HG03103 (cell line): Measurements from ENCODE around the gene SNTB2.
"Not testable (repeated sequence)": the region's sequence is repeated elsewhere in the genome, so short reads cannot be mapped to it uniquely, and the experiment has no call there.

Experiments
- ATAC-seq: cut with Tn5 transposase; IDR thresholded peaks from one replicate; pipeline ENCODE4 v1.9.1; 2021; ENCODE audit warnings: low read depth; ENCODE audit not compliant: unreplicated experiment

SNTB2 gene

DNA sequence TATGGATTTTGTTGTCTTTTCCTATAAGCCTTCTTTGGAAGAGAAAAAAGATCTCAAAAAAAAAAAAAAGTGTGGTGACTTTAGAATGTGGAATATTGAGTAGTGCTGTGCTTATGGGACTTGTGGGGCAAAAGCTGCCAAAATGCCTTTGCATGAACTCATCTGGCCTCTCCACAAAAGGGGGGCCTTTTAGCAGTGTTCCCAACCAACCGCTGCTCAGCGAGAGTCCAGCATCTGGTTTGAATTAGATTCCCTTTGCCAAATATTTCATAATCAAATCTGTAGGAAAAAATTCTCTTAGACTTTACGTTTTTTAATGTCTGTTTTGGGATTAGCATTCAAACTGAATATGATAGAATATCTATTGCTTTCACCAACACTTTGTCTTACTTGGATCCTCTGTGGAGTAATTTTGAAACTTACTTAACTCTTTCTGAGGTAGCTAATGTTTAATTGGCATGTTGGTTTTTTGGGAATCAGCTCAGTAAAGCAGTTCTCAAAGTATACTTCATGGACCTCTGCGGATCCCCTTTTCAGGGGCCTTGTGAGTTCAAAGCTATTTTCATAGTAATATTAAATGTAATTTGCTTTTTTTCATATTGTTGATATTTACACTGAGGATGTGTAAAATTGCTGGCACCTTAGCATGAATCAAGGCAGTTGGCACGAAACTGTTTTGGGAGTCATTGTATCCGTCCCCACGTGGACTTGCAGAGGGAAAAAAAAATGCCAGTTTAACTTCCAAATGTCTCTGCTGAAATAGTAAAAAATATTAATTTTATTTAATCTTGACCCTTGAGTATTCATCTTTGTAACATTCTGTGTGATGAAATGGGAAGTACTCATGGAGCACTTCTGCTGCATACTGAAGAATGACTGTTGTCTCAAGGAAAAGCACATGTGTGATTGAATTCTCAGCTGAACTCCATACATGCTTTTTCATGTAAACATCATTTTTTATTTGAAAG, 89.5 kb downstream of the SNTB2 start:
- ATAC-seq, result no peak

DNA sequence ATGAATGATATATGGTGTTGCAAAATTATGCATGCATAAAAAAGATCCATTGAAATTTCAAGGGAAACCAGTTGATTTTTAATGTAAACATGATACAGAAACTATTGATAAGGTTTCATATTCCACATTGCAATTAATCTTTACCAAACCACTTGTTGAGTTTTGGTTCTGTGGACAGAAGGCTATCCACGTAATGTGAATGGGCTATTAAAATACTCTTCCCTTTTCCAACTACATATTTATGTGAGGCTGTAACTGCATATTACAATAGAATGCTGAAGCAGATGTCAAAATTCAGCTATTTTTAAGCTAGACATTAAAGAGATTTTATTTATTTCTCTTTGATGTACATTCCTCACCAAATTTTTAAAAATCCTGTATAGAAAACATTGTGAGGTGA, 90.4 kb downstream of the SNTB2 start:
- ATAC-seq, result no peak

DNA sequence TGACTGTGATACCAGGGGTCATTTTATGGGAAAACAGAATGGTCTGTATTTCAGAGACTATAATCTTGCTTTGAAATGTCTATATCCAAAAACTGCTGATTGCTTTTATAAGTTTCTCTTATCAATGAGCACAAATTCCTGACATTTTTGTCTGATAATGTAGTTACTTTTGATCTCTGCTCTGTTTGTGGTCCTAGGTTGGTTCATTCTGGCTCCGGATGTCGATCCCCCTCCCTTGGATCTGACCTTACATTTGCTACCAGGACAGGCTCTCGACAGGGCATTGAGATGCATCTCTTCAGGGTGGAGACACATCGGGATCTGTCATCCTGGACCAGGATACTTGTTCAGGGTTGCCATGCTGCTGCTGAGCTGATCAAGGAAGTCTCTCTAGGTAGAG, 96.9 kb downstream of the SNTB2 start:
- ATAC-seq, result no peak

DNA sequence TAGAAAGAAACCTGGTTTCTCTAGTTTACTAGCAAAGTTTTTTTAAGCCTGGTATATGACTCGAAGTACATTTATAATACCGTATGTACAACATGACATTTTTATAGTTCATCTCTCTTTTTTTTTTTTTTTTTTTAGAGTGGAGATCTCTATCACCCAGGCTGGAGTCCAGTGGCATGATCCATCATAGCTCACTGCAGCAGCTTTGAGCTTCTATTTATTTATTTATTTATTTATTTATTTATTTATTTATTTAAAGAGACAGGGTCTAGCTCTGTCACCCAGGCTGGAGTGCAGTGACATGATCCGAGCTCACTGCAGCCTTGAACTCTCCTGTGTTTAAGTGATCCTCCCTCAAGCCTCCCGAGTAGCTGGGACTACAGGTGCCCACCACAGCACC, 98.3 kb downstream of the SNTB2 start:
- no peak for ATAC-seq

DNA sequence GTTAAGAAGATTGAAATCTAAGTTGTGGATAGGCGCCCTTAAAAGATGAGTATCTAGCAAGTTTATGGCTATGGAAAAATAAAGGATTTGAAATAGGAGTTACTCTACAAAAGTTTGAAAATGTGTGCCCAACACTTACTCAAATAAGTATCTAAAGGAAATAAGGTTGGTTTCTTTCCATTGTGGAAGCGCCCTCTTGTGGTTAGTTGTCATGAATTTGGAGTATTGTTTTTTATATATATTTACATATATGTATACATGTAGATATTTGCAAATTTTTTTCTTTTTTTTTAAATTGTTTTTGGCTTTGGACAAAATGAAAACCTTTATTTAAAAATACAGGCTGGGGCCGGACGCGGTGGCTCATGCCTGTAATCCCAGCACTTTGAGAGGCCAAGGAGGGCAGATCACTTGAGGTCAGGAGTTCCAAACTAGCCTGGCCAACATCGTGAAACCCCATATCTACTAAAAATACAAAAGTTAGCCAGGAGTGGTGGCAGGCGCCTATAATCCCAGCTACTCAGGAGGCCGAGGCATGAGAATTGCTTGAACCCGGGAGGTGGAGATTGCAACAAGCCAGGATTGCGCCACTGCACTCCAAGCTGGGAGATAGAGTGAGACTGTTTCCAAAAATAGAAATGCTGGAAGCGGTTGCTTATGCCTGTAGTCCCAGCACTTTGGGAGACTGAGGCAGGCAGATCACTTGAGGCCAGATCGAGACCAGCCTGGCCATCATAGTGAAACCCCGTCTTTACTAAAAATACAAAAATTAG, 100.2 kb downstream of the SNTB2 start:
- no peak for ATAC-seq

DNA sequence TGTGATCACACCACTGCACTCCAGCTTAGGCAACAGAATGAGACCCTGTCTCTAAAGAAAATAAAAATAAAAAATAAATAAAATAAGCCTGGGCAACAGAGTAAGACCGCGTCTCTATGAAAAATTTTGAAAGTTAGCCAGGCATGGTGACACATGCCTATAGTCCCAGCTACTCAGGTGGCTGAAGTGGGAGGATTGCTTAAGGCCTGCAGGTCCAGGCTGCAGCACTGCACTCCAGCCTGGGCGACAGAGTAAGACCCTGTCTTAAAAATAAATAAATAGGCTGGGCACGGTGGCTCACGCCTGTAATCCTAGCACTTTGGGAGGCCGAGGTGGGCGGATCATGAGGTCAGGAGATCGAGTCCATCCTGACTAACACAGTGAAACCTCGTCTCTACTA, 104.7 kb downstream of the SNTB2 start:
- not testable (repeated sequence) for ATAC-seq

DNA sequence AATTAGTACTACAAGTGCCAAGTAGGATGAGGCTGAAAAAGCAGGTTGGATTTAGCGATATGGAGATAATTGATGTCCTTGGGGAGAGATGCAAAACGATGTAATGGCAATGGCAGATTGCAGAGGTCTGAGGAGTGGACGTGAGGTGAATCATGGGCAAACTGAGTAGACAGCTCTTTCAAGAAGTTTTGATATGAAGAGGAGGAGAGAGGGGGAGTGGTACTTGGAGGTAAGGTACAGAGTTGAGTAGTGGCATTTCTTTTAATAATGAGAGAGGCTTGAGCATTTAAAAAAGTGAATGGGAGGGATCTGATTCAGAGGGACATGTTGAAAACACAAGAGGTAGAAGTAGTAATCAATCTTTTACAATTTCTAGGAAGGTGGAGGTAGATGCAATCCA, 106.4 kb downstream of the SNTB2 start:
- no peak for ATAC-seq

DNA sequence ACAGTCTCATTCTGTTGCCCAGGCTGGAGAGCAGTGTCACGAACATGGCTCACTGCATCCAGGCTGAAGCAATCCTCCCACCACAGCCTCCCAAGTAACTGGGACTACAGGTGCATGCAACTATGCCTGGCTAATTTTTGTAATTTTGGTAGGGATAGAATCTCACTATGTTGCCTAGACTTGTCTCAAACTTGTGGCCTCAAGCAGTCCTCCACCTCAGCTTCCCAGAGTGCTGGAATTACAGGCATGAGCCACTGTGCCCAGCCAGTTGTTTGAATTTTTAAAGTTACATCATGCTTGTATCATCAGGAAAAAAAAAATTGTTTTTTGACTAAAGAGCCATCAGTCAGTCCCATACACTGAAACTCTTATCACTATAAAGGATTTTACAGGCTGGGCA, 107.1 kb downstream of the SNTB2 start:
- no peak for ATAC-seq

DNA sequence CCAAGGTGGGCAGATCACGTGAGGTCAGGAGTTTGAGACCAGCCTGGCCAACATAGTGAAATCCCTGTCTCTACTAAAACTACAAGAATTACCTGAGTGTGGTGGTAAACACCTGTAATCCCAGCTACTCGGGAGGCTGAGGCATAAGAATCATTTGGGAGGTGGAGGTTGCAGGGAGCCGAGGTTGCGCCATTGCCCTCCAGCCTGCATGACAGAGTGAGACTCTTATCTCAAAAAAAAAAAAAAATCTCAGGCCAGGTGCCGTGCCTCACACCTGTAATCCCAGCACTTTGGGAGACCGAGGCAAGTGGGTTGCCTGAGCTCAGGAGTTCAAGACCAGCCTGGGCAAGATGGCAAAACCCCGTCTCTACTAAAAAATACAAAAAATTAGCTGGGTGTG, 109.8 kb downstream of the SNTB2 start:
- ATAC-seq, result not testable (repeated sequence)

DNA sequence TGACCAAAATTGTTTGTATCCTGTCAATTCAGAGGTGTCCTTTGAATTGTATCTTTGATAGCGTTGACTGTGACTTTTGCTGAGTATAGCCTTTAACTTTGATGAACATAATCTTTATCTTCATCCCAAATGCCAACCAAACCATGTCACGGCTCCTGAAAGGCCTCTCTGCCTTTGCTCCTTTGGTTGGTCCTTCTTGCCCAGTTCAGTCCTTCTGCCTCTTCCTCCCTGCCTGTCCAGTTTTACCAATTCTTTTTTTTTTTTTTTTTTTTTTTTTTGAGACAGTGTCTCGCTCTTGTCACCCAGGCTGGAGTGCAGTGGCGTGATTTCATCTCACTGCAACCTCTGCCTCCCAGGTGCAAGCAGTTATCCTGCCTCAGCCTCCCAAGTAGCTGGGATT, 111.3 kb downstream of the SNTB2 start:
- ATAC-seq, result no peak

DNA sequence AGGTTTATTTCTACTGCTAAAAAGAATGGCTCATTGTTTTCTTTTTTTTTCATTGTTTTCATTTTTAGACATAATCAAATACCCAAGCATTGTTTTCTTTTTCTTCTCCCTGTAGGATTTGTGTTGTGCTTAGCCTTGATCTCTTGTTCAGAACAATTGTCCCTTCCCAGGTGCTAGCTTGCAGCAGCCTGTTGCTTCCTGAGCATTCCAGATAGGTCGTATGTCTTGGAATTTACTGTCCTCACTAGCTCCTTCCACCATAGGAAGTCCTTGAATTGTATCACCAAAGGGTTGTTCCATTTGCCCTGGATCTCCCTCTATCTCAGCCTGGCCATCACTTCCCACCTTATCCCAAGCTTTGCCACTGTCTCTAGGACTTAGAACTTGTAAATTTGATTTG, 114.2 kb downstream of the SNTB2 start:
- no peak for ATAC-seq

DNA sequence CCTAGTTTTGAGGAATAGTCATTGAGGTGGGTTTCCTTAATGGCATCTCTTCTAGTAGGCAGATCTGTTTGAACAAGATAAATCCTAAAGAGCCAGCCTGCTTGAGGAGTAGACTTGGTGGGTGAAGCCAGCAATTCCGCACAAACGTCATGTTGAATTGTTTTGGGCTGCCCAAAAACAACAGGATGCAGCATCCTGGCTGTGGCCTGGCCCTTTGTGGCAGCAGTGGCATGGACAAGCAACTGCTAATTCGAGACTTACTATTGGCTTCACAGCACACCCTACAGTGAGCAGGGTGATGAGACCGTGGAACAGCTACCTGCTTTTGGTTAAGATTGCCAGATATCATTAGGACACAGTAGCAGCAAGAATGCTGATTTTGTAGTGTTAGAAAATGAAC, 114.9 kb downstream of the SNTB2 start:
- ATAC-seq, result no peak

DNA sequence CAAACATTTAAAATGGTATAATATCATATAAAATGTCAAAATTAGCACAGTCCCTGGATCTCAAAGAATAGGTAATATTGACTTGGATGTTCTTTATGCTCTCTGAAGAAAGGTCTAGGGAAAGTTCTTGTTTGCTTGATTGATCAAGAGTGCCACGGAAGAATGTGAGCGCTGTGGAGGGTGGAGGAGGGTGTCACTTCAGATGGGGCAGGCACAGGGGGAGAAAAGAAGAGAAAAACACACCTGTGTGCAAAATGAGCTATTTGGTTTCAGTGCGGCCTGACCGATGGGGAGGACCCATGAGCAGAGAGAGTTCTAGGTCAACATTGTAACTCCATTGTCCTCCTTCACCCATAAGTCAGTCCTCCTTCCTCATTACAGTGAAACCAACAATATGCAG, 115.3 kb downstream of the SNTB2 start:
- no peak for ATAC-seq

DNA sequence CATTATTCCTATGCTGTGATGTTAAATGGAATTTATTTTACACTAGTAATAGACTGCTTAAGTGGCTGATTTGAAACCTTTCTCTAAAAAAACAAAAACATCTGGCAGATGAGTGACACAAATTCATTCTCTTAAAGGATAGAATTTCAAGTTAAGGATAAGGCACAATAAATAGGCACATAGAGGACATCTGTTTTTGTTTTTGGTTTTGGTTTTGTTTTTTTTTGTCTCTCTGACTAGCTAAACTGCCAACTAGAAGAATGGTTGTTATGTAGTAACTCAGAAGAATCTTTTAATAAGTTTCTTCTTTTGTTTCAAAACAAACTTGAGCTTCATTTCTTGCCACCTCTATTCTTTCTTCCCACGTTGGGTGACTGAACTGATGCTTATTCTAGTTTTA, 119.1 kb downstream of the SNTB2 start:
- no peak for ATAC-seq

DNA sequence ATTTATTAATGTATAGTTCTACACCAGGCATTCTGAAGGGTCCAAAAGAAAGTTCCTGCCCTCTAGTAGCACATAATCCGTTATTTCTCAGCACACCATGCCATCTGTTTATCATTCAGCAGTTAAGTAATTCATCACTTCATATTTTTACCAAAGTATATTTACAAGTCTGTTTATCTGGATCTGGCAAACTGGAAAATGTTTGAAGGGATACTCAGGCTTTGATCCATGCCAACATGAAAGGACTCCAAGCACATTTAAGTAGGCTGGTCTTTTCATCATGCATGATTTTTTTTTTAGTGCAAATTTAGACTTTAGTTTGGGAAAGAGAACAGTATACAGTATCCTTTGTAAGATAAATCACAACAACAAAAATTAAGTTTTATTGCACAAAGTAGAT, 120.1 kb downstream of the SNTB2 start:
- ATAC-seq, result no peak

DNA sequence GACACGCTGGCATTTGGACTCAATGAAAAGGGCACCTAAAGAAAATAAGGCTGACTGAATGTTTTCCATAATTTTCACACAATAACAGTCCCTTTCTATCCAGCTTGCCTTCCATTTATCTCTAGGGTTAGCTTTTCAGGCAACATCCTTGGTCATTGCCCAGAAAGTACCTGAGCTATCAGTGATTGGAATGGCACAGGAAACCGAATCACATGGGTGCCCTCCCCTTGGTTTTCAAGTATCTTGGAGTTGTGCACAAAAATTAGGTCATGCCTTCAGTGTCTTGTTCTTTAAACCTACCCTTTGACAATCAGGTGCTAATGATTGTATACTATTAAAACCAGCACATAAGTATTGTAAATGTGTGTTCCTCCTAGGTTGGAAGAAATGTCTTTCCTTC, 120.9 kb downstream of the SNTB2 start:
- no peak for ATAC-seq

DNA sequence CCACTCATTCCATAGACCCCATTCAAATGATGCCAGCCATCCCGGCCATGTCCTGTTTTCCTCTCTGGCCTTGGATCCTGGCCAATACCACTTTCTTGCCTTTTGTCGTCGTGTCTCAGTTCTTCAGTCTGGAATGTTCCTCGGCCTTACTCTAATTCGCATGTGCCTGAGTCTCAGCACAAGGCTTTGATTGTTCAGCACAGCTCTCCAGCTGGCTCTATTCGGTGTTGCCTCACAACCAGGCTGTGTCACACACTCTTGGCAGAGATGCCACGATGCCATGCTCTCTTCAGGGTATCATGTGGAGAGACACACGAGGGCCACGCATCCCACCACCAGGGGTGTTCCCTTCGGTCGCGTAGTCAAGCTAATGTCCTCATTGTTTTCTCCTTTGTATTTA, 122.4 kb downstream of the SNTB2 start:
- no peak for ATAC-seq

DNA sequence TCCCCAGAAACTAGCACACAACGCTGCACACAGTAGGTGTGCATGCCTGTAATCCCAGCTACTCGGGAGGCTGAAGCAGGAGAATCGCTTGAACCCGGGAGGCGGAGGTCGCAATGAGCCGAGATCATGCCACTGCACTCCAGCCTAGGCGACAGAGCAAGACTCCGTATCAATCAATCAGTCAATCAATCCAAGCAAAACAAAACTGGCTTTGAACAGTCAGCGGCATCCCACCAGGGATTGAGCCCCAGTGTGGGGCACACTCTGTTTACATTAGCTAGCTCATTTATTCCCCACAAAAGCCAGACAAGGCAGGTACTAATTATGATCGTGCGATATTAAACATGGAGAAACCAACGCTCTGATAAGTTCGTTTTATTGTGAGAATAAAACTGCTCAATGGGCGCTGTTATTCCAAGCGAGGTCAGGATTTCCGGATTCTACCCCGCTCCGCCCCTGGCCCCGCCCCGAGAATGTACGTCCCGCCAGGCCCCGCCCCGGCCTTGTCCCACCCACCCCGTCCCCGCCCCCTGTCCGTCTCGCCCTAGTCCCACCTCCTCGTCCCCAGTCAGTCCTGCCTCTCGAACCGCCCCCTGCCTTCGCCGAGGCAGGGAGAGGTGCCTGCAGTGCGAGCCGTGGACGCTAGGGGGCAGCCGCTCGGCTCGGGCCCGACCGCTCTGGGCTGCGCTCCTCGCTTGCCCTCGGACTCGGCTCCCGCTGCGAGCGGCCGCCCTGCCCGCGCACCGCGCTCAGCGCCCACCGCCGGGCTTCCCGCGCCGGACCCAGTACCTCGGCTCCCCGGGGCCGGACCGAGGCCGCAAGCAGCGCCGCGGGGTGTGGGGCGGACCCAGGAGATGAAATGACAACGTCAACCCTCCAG, 123.9 kb downstream of the SNTB2 start, which contains the start of gene VPS4A:
Gene VPS4A, plus strand, starts transcription at position 698 of the 880 bp plus-strand sequence. Its CDS starts 162 bp downstream, at position 860.
- ATAC-seq, result peak; percentile 90

DNA sequence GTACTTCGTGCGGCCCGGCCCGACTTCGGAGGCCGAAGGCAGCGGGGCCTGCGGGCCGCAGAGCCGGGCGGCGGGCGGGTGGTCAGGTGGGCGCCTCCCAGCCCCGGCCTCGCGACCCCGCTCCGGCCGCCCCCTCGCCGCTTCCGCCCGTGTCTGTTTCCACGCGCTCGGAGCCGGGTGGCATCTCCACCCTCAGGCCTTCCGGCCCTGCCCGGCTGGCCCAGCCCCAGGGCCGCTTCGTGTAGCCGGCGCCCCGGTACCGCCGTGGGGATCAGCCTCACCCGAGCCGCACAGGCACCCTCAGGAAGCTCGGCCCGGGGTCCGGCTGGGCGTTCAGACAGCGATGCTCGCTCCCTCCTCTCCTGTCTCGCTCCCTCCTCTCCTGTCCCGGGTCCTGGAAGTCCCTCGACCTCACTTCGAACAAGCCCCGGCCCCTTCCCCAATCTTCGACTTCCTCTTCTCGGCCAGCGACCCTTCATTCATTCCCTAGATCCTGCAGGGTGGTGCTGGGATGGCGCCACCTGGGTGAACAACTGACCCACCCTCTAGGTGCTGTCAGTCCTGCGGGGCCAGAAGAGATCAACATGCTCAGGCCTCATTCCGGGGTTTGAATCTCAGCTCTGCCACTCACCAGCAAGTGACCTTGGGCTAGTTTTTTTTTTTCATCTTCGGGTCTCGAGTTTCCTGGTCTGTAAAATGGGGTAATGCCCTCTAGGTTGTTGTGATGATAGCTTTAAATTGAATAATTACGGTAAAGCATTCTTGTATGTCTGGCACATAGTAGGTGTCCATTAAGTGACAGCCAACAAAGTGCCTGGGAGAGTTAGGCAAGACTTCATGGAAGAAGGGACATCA, 124.8 kb downstream of the SNTB2 start:
- ATAC-seq, result peak; percentile 37

DNA sequence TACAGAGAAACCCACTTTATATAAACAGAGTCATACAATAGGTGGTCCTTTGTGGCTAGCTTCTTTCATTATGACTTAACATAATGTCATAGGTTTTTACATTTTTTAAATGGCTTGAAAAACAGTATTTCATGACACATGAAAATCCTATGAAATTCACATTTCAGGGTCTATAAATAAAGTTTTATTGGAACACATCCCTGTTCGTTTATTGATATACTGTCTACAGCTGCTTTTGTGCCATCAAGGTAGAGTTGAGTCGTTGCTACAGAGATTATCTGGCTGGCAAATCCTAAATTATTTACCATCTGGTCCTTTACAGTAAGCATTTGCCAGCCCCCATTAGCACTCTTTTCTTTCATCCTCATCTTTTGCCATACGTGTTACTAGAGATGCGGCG, 126.5 kb downstream of the SNTB2 start:
- no peak for ATAC-seq
